B cell (primary cell): ENCODE results near the gene NME7. TPM values are rescaled to one million over a fixed set of nuclear protein-coding genes. Genes with fewer than 3 reads are reported as not detected.

Source experiments
- ATAC-seq: fragments of 200-7000 bp; cut with Tn5 transposase; one replicate; pipeline ENCODE4 v1.10.0; 2021; ENCODE audit warnings: low read depth, mild to moderate bottlenecking, moderate number of reproducible peaks, moderate library complexity
- CTCF ChIA-PET: fragments of 350-600 bp; sonication (Branson Sonifier 250); formaldehyde crosslinking; loops from one replicate; lab custom pipeline; 2021; ENCODE audit warnings: antibody characterized with exemption, inconsistent platforms; lab: Charles Lee
- POLR2A ChIA-PET: fragments of 350-600 bp; sonication (Branson Sonifier 250); formaldehyde crosslinking; loops from one replicate; lab custom pipeline; 2021; ENCODE audit warnings: antibody characterized with exemption; lab: Charles Lee
- DNase-seq: peaks from one replicate; pipeline ENCODE4 v3.0.0; 2013
- H2AFZ ChIP-seq: 2 replicates; pipeline ENCODE4 v1.6.1; 2012; ENCODE audit warnings: mild to moderate bottlenecking, low read depth, low read length; ENCODE audit not compliant: insufficient read depth, poor library complexity, severe bottlenecking
- H3K27ac ChIP-seq, 2 donors: 1 replicate in 1 of 2; 2 replicates in 1 of 2; pipeline ENCODE4 v1.5.1; 2012 to 2013; ENCODE audit warnings: low read length in 2 of 2, mild to moderate bottlenecking in 2 of 2, moderate library complexity in 1 of 2
- H3K27me3 ChIP-seq, 4 experiments: fragments of 200-600 bp in 1 of 4; sonication (generic) in 1 of 4; replicated peaks in 1 of 4; 1 replicate in 2 of 4; 2 replicates in 2 of 4; pipeline versions ENCODE4 v1.6.1 to v1.7.0; 2013 to 2016; ENCODE audit warnings: low read length in 3 of 4, mild to moderate bottlenecking in 2 of 4, mixed read lengths in 1 of 4, moderate library complexity in 1 of 4; ENCODE audit not compliant: insufficient read depth in 4 of 4, control insufficient read depth in 3 of 4; ENCODE audit errors: control extremely low read depth in 1 of 4
- H3K36me3 ChIP-seq, 2 experiments: replicated peaks in 1 of 2; 1 replicate in 1 of 2; 2 replicates in 1 of 2; pipeline versions ENCODE4 v1.6.1 to v1.7.1; 2013; ENCODE audit warnings: low read length in 1 of 2; ENCODE audit not compliant: insufficient read depth in 2 of 2, control insufficient read depth in 1 of 2; ENCODE audit errors: control extremely low read depth in 1 of 2, extremely low read depth in 1 of 2
- H3K4me1 ChIP-seq, 2 donors: fragments of 200-600 bp in 1 of 2; sonication (generic) in 1 of 2; 1 replicate in 1 of 2; 2 replicates in 1 of 2; pipeline versions ENCODE4 v1.5.1 to v1.6.1; 2013 to 2017; ENCODE audit warnings: low read length in 2 of 2; ENCODE audit not compliant: control insufficient read depth in 2 of 2, insufficient read depth in 2 of 2
- H3K4me2 ChIP-seq: replicated peaks from 2 replicates; pipeline ENCODE3; 2012; ENCODE audit warnings: mild to moderate bottlenecking, low read depth, low read length; ENCODE audit not compliant: poor library complexity, severe bottlenecking
- H3K4me3 ChIP-seq, 5 experiments: fragments of 200-600 bp in 1 of 5; sonication (generic) in 1 of 5; 1 replicate in 3 of 5; 2 replicates in 2 of 5; pipeline versions ENCODE4 v1.5.1 to v1.7.0; 2011 to 2016; ENCODE audit warnings: low read length in 4 of 5, mild to moderate bottlenecking in 4 of 5, low read depth in 2 of 5, control low read depth in 1 of 5, moderate library complexity in 1 of 5; ENCODE audit not compliant: insufficient read depth in 1 of 5; ENCODE audit errors: control extremely low read depth in 1 of 5, extremely low read depth in 1 of 5
- H3K79me2 ChIP-seq: fragments of 200-600 bp; sonication (generic); one replicate; pipeline ENCODE4 v1.6.0; 2016; ENCODE audit warnings: low read length; ENCODE audit not compliant: control insufficient read depth, insufficient read depth
- H3K9ac ChIP-seq: fragments of 200-600 bp; sonication (generic); 2 replicates; pipeline ENCODE4 v1.6.1; 2017; ENCODE audit warnings: mild to moderate bottlenecking, low read length, moderate library complexity
- H3K9me3 ChIP-seq, 3 donors: one replicate each; pipeline versions ENCODE4 v1.6.1 to v1.7.1; 2013; ENCODE audit warnings: low read length in 2 of 3; ENCODE audit not compliant: control insufficient read depth in 2 of 3, insufficient read depth in 1 of 3; ENCODE audit errors: control extremely low read depth in 1 of 3
- H4K20me1 ChIP-seq: 2 replicates; pipeline ENCODE4 v1.6.0; 2012; ENCODE audit warnings: mild to moderate bottlenecking, low read length; ENCODE audit not compliant: insufficient read depth, control insufficient read depth, poor library complexity, severe bottlenecking
- H3K27ac Mint-ChIP-seq: one replicate; pipeline ENCODE4 v1.8.0; 2021; ENCODE audit warnings: mixed read lengths
- H3K27me3 Mint-ChIP-seq: one replicate; pipeline ENCODE4 v1.8.0; 2021; ENCODE audit warnings: mixed read lengths
- H3K4me1 Mint-ChIP-seq: one replicate; pipeline ENCODE4 v1.8.0; 2021; ENCODE audit warnings: mixed read lengths
- H3K4me3 Mint-ChIP-seq: one replicate; pipeline ENCODE4 v1.8.0; 2021; ENCODE audit warnings: mixed read lengths
- H3K9me3 Mint-ChIP-seq: one replicate; pipeline ENCODE4 v1.8.0; 2022; ENCODE audit warnings: mixed read lengths; ENCODE audit not compliant: insufficient read depth
- EZH2 ChIP-seq: IDR thresholded peaks from 2 replicates; pipeline ENCODE4 v1.6.1; 2012; ENCODE audit warnings: borderline replicate concordance, low read depth, mild to moderate bottlenecking, moderate library complexity, low read length; ENCODE audit not compliant: insufficient read depth, poor library complexity, severe bottlenecking
- WGBS: methylation state at CpG from one replicate; pipeline ENCODE4 v1.1.5; 2013; ENCODE audit warnings: missing lambda C conversion rate; ENCODE audit not compliant: insufficient coverage; 5-methylcytosine and 5-hydroxymethylcytosine counted together
- intact Hi-C: fragments of 100-400 bp; cut with micrococcal nuclease; formaldehyde crosslinking; loops from one replicate; pipeline ENCODE4 v1.10.0; 2022
- polyA plus RNA-seq: library from polyadenylated mRNA; depleted of rRNA; stranded (reverse); fragments of >200 nt; gene quantifications from 2 replicates; pipeline ENCODE4 v1.2.3, GENCODE V29; 2012
- total RNA-seq, 2 donors: library from RNA; stranded (reverse); fragments of 120-200 nt in 1 of 2; gene quantifications; 1 replicate in 1 of 2; 2 replicates in 1 of 2; pipeline versions ENCODE4 v1.2.3 to v1.2.4, GENCODE V29; 2013 to 2022
- TF ChIP-seq, protein P1 (sequence below): fragments of 200-600 bp; IDR thresholded peaks from one replicate; pipeline ENCODE4 v1.8.0; 2022; ENCODE audit warnings: antibody characterized with exemption, mild to moderate bottlenecking

NME7 gene
- total and polyA plus RNA-seq, 2 donors (not counting 1 experiment from before 2014, with no cell fraction given): 3.3 to 14.3 TPM

DNA sequence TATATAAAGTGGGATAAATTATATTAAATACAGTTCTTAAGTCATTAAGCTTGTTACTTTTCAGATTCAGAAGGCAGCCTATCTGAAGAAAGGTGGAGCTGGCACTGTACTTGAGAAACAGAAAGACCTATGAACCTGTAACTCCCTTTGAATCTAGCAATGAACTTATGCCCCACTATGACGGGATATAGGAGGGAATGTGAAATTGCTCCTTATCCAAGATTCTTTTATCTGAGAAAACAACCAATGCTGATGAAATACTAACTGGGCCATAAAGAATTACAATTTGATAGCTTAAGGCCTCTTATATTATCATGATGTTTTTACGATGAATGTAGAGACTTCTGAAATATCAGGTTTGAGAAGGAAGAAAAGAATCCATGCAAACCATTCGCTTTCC lies 211.0 kb downstream of the NME7 start:
- no peaks in the 10 kb centered on the region for H3K4me1 ChIP-seq
- H3K9me3 Mint-ChIP-seq: no peaks in the 10 kb centered on the region
- no peaks in the 10 kb centered on the region for H3K27me3 ChIP-seq
- ChIA-PET POLR2A (no interaction called here), CTCF (no interaction called here)
- ATAC-seq (no peak), DNase-seq (no peak)
- TF ChIP-seq EZH2: no peak
- TF ChIP-seq, protein P1, sequence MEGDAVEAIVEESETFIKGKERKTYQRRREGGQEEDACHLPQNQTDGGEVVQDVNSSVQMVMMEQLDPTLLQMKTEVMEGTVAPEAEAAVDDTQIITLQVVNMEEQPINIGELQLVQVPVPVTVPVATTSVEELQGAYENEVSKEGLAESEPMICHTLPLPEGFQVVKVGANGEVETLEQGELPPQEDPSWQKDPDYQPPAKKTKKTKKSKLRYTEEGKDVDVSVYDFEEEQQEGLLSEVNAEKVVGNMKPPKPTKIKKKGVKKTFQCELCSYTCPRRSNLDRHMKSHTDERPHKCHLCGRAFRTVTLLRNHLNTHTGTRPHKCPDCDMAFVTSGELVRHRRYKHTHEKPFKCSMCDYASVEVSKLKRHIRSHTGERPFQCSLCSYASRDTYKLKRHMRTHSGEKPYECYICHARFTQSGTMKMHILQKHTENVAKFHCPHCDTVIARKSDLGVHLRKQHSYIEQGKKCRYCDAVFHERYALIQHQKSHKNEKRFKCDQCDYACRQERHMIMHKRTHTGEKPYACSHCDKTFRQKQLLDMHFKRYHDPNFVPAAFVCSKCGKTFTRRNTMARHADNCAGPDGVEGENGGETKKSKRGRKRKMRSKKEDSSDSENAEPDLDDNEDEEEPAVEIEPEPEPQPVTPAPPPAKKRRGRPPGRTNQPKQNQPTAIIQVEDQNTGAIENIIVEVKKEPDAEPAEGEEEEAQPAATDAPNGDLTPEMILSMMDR: no peak
- no peak overlapping the region for H2AFZ ChIP-seq
- no peak overlapping the region for H3K27ac ChIP-seq
- no peaks in the 10 kb centered on the region for H3K4me1 Mint-ChIP-seq
- H3K27ac Mint-ChIP-seq: no peak overlapping the region
- H3K36me3 ChIP-seq: no peaks in the 10 kb centered on the region
- H3K27me3 Mint-ChIP-seq: no peaks in the 10 kb centered on the region
- H3K4me3 Mint-ChIP-seq: no peak overlapping the region
- no peak overlapping the region for H3K4me2 ChIP-seq
- no peaks in the 10 kb centered on the region for H3K79me2 ChIP-seq
- no CpG with 5 or more reads among the region's 3 CpGs for WGBS
- no peak overlapping the region for H3K4me3 ChIP-seq
- intact Hi-C loops: no loop called here
- no peaks in the 10 kb centered on the region for H4K20me1 ChIP-seq
- no peaks in the 10 kb centered on the region for H3K9me3 ChIP-seq
- no peak overlapping the region for H3K9ac ChIP-seq

DNA sequence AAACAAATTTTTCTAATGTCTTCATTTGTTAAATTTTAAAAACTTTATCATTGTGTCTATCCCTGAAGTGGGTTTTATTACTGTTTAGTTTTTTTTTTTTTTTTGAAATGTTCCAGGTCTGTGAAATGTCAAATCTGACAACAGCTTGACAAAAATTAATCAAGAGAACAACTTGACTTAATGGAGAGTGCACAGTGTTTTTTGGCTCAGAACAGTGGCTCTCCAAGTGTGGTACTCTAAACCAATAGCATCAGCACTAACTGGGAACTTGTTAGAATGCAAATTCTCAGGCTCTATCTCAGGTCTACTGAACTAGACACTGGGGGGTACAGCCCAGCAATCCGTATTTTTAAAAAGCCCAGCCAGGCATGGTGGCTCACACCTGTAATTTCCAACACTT lies 211.9 kb downstream of the NME7 start:
- ATAC-seq: no peak
- no peaks in the 10 kb centered on the region for H3K9me3 ChIP-seq
- no peak overlapping the region for H3K9ac ChIP-seq
- Mint-ChIP-seq H3K27me3 (no peaks in the 10 kb centered on the region), H3K9me3 (no peaks in the 10 kb centered on the region), H3K4me1 (no peaks in the 10 kb centered on the region), H3K4me3 (no peak overlapping the region), H3K27ac (no peak overlapping the region)
- H3K4me2 ChIP-seq: no peak overlapping the region
- no peak overlapping the region for H2AFZ ChIP-seq
- no peak for DNase-seq
- whole genome bisulfite sequencing: 45% methylated on average over 1 of the region's 1 CpG
- H3K27ac ChIP-seq: no peak overlapping the region
- H3K27me3 ChIP-seq: no peaks in the 10 kb centered on the region
- ChIA-PET POLR2A (no interaction called here), CTCF (interaction anchor here (0.7 kb wide), 1 partner anchor 185 kb away, joined by 4 read pairs; no protein-coding TSS in a partner anchor)
- H3K36me3 ChIP-seq: no peaks in the 10 kb centered on the region
- intact Hi-C loops: no loop called here
- no peaks in the 10 kb centered on the region for H3K79me2 ChIP-seq
- H4K20me1 ChIP-seq: no peaks in the 10 kb centered on the region
- H3K4me1 ChIP-seq: no peaks in the 10 kb centered on the region
- TF ChIP-seq, protein P1: no peak
- TF ChIP-seq EZH2: no peak
- H3K4me3 ChIP-seq: no peak overlapping the region
